Nephron (organoid): ENCODE results near the gene TMEM59L.

Source experiments
- H3K27ac Mint-ChIP-seq, 3 experiments: 2 replicates each; pipeline ENCODE4 v1.8.0; 2020; ENCODE audit warnings: mixed read lengths in 3 of 3, mild to moderate bottlenecking in 2 of 3, moderate library complexity in 1 of 3
- H3K27me3 Mint-ChIP-seq: 2 replicates; pipeline ENCODE4 v1.8.0; 2021; ENCODE audit warnings: low read depth, mild to moderate bottlenecking, moderate library complexity, mixed read lengths
- H3K36me3 Mint-ChIP-seq: 2 replicates; pipeline ENCODE4 v1.8.0; 2020; ENCODE audit warnings: low read depth, mixed read lengths
- H3K4me1 Mint-ChIP-seq: 2 replicates; pipeline ENCODE4 v1.8.0; 2020; ENCODE audit warnings: mixed read lengths
- H3K4me3 Mint-ChIP-seq, 3 experiments: 2 replicates each; pipeline ENCODE4 v1.8.0; 2020; ENCODE audit warnings: mild to moderate bottlenecking in 3 of 3, mixed read lengths in 3 of 3, moderate library complexity in 2 of 3
- H3K9me3 Mint-ChIP-seq: 2 replicates; pipeline ENCODE4 v1.8.0; 2020; ENCODE audit warnings: mixed read lengths
- TF ChIP-seq, protein P1 (sequence below), 3 experiments: fragments of 200-600 bp; sonication (generic); IDR thresholded peaks; one replicate each; pipeline ENCODE4 v1.5.0; 2021; ENCODE audit warnings: antibody characterized with exemption in 3 of 3; ENCODE audit not compliant: unreplicated experiment in 3 of 3

TMEM59L gene

DNA sequence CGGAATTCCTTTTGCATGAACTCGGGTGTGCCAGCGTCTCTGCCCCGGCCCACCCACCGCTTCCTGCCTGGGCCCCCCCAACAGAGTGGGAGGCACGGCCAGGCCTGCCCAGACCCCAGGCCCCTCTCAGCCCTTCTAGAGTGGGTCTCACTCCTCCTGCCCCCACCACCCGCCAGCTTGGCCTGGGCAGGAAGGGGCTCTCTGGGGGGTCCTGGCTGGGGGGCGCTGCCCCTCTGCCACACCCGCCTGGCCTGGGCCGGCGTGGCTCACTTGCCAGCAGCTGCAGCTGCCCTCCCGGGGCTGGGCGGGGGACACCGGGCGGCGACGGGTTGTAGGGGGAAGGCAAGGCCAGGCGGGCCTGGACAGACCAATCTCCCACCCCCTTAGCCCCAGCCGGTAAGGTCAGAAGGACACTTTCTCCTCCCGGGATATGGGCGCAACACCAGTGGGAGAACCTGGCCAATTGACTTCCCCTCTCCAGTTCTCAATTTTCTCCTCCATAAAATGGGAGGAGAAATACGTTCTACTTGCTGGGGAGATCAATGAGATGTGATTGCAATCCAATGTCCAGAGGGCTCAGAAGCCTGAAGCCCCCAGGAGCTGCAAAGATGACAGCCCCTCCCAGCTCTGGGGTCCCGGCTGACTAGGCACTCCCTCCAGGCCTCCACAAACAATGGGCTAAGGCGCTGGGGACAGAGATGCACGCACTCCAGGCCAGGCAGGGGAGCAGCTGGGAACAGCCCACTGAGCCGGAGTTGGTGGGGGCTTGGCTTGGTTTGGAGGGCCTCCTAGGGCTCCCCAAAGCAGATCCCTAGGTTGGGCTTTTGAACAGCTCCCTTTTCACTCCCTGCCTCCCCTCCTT, 8.5 kb upstream of the TMEM59L start:
- H3K4me3 Mint-ChIP-seq = peak overlapping the region in 2 of 3 experiments; percentile 28 to 69
- H3K36me3 Mint-ChIP-seq = no peaks in the 10 kb centered on the region
- no peaks in the 10 kb centered on the region for H3K9me3 Mint-ChIP-seq
- peaks cover 20% of the 10 kb centered on the region for H3K4me1 Mint-ChIP-seq
- no peak overlapping the region for H3K27ac Mint-ChIP-seq
- TF ChIP-seq, protein P1, sequence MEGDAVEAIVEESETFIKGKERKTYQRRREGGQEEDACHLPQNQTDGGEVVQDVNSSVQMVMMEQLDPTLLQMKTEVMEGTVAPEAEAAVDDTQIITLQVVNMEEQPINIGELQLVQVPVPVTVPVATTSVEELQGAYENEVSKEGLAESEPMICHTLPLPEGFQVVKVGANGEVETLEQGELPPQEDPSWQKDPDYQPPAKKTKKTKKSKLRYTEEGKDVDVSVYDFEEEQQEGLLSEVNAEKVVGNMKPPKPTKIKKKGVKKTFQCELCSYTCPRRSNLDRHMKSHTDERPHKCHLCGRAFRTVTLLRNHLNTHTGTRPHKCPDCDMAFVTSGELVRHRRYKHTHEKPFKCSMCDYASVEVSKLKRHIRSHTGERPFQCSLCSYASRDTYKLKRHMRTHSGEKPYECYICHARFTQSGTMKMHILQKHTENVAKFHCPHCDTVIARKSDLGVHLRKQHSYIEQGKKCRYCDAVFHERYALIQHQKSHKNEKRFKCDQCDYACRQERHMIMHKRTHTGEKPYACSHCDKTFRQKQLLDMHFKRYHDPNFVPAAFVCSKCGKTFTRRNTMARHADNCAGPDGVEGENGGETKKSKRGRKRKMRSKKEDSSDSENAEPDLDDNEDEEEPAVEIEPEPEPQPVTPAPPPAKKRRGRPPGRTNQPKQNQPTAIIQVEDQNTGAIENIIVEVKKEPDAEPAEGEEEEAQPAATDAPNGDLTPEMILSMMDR (IDR thresholded peaks at IDR 0.05; ENCODE audit: unreplicated experiment in 3 of 3) = no peak
- peaks cover 85% of the 10 kb centered on the region for H3K27me3 Mint-ChIP-seq

DNA sequence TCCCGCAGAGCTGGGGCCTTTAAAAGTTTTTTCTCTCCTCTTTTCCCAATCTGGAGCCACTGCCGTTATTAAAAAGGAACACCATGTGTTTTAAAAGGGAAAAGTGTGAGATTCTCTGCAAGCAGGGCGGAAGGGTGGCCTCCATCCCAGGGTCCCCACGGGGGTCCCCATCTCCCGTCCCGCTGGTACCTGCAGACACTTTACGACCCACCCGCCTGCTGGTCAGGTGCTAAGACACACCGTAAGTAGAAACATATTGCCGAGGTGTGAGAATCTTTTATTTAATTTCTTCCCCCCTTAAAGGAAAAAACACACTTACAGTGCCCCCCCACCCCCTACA, 7.9 kb upstream of the TMEM59L start:
- no peak overlapping the region for H3K27ac Mint-ChIP-seq
- H3K36me3 Mint-ChIP-seq = no peaks in the 10 kb centered on the region
- peak overlapping the region in 2 of 3 experiments; percentile 28 to 69 for H3K4me3 Mint-ChIP-seq
- peaks cover 85% of the 10 kb centered on the region for H3K27me3 Mint-ChIP-seq
- H3K9me3 Mint-ChIP-seq = no peaks in the 10 kb centered on the region
- TF ChIP-seq, protein P1 (IDR thresholded peaks at IDR 0.05; ENCODE audit: unreplicated experiment in 3 of 3) = no peak
- H3K4me1 Mint-ChIP-seq = peaks cover 20% of the 10 kb centered on the region

GRCh38 chr19:18605196-18605545, 7.5 kb upstream of the TMEM59L start:
- Mint-ChIP-seq H3K36me3 (no peaks in the 10 kb centered on the region), H3K27me3 (peaks cover 85% of the 10 kb centered on the region), H3K27ac (peak overlapping the region in 1 of 3 experiments; percentile 52), H3K4me1 (peaks cover 20% of the 10 kb centered on the region), H3K9me3 (no peaks in the 10 kb centered on the region), H3K4me3 (peak overlapping the region; percentile 69 to 77 (median 75))
- TF ChIP-seq, protein P1 (IDR thresholded peaks at IDR 0.05; ENCODE audit: unreplicated experiment in 3 of 3) = no peak

GRCh38 chr19:18605546-18606280, 7.0 kb upstream of the TMEM59L start:
- peaks cover 20% of the 10 kb centered on the region for H3K4me1 Mint-ChIP-seq
- H3K9me3 Mint-ChIP-seq = no peaks in the 10 kb centered on the region
- peaks cover 84% of the 10 kb centered on the region for H3K27me3 Mint-ChIP-seq
- peak overlapping the region; percentile 69 to 77 (median 75) for H3K4me3 Mint-ChIP-seq
- no peaks in the 10 kb centered on the region for H3K36me3 Mint-ChIP-seq
- TF ChIP-seq, protein P1 (IDR thresholded peaks at IDR 0.05; ENCODE audit: unreplicated experiment in 3 of 3) = no peak
- H3K27ac Mint-ChIP-seq = peak overlapping the region in 1 of 3 experiments; percentile 52

- Mint-ChIP-seq H3K27me3 (peaks cover 85% of the 10 kb centered on the region), H3K9me3 (no peaks in the 10 kb centered on the region), H3K4me3 (peak within 1 kb of the TSS in 2 of 3 experiments; percentile 30 to 69), H3K27ac (no peak within 1 kb of the TSS), H3K4me1 (peaks cover 25% of the 10 kb centered on the region), H3K36me3 (no peaks in the 10 kb centered on the region)
- TF ChIP-seq, protein P1 (IDR thresholded peaks at IDR 0.05; ENCODE audit: unreplicated experiment in 3 of 3) = no peak
Observed at GRCh38 chr19:18606281-18607225, 6.1 kb upstream of the TMEM59L start, which contains the start of gene CRLF1. TSS of gene CRLF1 (minus strand) at chr19:18606799. CDS start at chr19:18606656, 143 bp downstream.
